NCI-H446 treated with DMSO at 0.1 percent for 48 hours (cell line): Measurements from ENCODE around the gene FAM43A.
A peak's percentile ranks its signal among the peaks of the same experiment; 100 is the strongest.

ENCODE experiments used
- DNase-seq: peaks from one replicate; lab custom pipeline; 2025; lab: John Stamatoyannopoulos, UW

FAM43A gene

DNA sequence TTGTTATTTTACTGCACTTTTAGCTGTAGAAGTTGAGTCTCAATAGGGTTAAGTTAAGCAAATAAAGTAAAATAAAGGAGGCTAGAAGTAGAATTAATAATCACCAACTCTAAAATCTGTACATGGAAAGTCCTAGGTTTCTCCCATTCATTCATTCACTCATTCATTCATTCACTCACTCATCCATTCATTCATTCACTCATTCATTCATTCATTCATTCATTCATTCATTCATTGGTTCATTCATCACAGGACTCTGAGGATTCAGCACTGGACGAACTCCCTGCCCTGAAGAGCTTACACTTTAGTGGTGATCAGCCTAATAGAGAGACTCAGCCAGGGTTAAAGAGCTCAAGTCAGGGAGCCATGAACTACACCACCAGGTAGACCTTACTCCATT is 9.2 kb upstream of the FAM43A start:
- no peak for DNase-seq

DNA sequence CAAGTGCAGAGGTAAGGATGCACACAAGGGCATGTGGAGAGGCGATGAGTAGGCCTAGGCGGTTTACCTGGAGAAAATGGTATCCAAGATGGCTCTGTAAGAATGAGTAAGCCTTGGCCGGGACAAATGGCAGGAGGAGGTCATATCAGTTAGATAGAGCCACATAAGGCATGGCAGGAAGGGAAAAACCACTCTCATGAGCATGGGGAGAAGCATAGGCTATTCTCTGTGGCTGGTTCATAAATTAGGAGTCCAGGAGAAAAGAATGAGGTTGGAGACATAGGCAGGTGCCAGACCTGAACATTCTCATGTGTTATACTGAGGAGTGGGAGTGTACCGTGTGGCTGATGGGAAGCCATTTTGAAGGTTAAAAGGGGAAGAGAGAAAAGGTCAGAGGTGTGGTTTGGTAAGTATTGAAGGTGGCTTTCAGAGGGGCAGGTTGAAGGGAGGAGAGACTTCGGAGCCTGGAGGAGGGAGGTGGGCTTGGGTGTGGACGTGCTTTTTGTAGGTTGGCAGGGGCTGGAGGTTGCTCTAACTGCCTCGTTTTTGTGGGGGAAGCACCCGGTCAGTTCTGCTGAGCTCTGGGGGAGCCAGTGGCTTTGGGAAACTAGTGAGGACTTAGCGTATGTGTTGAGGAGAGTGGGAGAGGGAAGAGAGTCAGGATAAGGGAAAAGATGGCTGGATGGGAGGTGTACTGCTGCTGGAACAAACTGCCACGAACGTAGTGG is 4.6 kb upstream of the FAM43A start:
- DNase-seq, result no peak

DNA sequence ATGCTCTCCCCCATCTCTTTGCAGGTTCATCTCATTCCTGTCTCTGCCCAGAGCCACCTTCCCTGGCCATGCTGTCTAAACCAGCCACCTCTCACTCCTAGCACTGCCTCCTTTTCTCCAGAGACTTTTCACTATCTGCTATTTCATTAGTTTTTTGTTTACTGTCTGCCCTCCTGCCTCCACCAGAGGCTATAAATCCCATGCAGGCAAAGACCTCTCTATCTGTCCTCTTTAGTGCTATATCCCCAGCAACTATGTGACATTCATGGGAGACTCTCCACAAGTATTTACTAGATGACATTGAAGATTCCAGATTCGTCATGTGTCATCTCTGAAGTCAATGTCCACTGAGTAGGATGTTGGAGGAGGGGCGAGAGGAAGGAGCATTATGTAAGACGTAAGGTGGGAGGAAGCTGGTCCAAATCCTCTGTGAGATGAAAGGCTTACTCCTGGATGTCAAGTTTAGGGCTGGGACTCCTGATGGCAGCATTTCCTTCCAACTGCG is 3.4 kb upstream of the FAM43A start:
- no peak for DNase-seq

DNA sequence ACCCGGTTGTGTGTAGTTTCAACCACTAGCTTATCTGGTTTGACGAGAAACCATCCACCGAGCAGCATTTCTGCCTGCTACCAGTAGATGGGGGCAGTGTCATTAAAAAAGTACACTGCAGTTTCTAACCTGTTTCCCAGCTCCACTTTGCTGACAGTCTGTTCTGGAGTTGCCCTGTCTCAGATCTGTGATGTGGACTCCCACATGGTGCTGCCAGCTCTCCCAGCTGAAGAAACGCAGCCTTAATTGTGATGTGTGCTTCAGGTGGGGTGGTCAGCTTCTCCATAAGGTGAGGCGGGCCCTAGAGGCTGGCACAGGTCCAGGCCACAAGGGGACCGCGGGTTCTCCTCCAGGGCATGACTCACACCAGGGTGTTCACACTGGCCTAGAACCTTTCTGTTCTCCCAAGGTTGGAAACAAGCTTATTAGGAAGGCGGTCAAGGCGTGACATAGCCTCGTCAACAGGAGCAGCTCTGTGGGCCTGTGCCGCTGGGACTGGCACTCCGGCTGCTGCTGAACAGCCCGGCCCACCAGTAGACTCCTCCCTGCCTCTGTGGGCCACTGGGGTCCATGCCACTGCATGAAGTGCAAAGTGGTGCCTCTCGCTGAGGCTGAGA is 2.9 kb upstream of the FAM43A start:
- peak; percentile 74 for DNase-seq

DNA sequence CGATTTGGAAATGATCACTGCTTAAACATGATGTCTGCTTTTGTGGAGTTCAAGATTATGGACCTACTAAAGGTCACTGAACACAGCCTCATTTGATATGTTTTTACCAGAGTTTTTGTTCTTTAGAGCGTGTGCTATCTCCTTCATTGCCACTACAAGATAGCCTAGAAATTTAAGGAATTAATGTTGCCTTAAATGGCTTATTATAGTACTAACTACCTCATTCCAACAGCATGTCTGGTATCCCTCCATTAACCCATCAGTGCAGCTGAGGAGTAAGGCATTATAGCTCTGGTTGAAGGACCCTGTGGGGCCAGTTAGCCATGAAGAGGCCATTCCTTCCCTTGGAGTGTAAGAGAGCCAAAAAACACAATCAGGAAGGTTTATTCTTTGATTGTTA is 2.3 kb upstream of the FAM43A start:
- no peak for DNase-seq

DNA sequence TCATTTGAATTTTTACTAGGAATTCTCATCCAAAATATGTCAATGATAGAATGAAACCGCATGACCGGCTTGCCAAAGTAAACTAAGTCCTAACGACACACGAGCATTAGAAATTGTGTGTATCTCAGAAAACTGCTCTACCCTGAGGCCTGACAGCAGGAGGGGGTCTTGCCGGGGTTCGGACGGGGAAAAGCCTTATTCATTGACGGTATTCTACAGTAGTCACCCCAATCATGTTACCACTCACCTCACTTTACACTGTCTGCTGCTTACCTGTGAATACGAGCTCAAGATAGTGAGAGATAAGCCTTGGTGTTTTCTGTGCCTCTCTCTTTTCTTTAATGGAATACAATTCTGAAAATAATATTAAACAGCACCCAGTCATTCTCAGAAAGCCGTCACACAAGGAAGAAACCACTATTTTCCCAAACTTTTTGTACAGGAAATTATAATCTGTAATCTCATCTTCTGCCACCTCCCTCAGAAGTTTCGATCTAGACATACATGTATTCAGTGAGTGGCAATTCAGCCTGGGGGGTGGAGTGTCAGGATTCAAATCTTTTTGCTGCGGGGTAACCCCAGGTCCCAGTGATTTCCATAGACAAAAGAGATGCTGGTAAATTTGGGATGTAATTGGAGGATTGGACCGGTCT is 492 bp upstream of the FAM43A start:
- no peak for DNase-seq

DNA sequence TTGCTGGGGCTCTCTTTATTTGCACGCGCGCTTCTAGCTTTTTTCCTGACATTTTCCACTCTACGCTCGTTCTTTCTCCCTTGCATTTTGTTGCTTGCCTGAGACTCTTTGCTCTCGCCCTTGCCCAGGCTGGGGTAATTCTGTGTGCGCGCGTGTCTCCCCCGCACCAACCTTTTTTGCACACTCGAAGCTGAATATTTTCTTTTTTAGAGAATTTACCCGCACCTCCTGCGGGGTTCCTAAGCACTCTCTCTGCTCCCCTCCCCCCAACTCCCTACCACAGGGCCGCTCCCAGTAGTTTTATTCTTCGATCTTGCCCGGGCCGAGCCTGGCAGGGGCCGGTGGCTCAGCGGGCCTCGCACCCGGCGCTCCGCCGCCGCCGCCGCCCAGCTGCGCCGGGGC is 732 bp downstream of the FAM43A start:
- DNase-seq, result no peak

DNA sequence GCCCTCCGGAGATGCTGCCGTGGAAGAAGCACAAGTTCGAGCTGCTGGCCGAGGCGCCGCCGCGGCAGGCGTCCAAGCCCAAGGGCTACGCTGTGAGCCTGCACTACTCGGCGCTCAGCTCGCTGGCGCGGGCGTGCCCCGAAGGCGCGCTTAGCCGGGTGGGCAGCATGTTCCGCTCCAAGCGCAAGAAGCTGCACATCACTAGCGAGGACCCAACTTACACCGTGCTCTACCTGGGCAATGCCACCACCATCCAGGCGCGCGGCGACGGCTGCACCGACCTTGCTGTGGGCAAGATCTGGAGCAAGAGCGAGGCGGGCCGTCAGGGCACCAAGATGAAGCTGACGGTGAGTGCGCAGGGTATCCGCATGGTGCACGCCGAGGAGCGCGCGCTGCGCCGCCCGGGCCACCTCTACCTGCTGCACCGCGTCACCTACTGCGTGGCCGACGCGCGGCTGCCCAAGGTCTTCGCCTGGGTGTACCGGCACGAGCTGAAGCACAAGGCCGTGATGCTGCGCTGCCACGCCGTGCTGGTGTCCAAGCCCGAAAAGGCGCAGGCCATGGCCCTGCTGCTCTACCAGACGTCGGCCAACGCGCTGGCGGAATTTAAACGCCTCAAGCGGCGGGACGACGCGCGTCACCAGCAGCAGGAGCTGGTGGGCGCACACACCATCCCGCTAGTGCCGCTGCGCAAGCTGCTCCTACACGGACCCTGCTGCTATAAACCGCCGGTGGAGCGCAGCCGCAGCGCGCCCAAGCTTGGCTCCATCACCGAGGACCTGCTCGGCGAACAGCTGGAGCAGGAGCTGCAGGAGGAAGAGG is 1.3 kb downstream of the FAM43A start:
- DNase-seq, result no peak

DNA sequence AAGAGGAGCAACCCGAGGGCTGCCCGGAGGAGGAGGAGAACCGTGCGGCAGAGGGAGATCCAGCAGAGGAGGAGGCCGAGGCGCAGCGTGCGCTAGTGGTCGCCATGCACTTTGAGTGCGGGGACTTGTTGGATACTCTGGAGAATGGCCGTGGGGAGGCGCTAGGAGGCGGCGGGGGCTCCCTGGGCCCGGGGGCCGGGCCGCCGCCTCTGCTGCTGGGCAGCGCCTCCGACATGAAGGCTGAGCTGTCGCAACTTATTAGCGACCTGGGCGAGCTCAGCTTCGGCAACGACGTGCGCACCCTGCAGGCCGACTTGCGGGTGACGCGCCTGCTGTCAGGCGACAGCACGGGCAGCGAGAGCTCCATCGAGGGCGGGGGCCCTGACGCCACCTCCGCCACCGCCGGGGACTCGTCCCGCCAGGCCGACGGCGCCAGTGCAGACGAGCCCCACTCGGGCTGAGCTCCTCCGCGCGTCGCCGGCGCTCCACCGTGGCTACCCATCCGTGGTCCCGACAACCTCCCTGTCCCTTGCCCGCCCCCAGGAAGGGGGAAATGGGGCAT is 2.0 kb downstream of the FAM43A start:
- no peak for DNase-seq

DNA sequence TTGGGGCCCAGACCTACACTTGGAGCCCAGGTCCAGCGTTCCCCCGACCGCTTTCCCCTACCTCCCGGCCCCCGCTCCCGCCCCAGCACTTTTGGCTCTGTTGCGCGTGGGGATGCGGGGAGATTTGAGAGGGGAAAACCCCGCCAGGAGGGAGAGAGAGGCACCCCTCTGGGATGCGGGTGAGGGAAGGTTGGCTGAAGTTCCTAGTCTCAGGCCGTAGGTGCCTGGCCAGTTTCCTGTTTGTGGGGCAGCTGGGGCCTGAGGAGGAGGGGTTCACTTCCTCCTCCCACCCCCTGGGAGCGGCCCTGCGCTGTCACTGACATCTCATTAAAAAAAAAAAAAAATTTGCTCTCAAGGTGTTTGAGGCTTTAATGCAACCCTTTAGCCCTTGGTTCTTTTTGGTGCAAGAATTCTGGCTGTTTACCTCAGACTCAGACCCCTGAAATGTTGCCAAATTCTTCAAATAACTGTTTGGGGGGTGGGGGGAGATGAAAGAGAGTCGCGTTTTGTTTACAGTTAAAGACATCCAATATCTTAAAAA is 2.6 kb downstream of the FAM43A start:
- no peak for DNase-seq

DNA sequence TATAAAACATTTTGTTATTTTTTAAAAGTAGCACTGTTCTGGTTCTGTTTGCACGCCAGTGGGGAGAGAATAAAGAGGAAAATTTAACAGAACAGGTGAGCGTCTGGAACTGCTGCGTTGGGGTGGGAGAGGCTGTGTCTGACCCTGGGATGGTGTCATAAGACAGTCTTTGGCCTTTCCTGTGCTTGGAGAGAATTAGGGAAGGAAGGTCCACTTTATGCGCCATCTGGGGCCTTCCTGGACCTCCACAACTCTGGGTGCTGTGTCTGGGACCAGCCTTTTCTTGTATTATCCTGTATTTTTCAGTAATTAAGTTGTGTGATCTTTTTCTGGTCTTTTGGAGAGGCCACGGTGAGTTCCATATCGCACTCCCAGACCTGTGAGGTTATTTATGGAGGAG is 3.3 kb downstream of the FAM43A start:
- DNase-seq, result no peak

DNA sequence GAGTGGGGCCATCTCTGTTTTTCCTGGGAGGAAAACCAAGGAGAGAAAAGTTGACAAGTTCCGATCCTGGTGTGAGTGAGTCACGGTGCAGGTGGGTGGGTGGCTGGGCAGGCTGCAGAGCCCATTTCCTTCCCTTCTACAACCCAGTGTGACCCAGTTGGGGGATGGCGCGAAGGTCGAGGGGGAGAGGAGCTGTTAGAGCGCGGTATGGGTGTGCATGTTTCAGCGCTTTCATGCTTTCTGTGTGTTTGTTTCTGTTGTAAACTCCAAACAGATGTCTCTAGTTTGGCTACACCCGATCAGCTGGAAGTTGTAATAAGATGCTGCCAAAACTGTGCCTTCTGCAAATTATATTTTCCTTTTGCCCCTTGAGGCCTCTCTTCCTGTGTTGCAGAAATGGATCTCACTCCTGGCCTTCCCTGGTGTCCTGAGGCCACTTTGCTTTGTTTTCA is 3.8 kb downstream of the FAM43A start:
- peak; percentile 65 for DNase-seq

DNA sequence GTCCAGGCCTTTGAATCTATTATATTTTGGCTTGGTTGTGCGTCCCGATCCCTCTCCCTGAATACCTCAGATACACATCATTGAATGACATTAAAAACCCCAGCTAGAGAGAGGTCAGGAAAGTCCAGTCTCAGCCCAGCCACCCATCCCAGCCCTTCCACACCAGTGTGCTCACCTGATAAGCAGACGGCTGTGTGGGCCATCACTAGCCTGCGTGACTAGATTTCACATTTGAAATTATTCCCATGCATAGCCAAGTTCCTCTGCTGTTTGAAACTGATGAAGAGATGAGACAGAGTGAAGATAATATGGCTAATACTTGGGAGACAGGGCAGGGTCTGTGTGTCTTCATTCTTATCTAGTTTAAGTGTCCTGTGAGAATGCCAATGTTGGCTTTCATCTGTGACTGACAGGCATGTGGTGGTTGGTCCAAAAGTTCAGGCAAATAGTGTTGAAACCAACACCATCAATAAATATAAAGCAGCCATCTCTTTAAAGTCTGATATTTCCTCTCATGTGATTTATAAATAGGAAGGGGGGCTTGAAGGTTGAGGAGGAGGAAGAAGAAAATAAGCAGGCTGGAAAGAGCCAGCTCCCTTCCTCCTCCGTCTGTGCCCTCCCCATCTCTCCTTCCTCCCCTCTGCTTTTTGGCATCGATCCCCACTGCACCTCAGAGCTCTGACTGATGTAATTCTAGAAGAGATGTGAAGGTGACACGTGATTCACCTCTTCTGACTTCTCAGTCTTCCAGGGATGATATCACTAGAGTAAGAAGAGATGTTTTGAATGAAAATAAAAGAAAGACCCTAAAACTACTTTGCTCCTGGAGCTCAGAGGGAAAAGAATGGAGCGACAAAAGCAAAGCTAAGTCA is 5.1 kb downstream of the FAM43A start:
- no peak for DNase-seq

DNA sequence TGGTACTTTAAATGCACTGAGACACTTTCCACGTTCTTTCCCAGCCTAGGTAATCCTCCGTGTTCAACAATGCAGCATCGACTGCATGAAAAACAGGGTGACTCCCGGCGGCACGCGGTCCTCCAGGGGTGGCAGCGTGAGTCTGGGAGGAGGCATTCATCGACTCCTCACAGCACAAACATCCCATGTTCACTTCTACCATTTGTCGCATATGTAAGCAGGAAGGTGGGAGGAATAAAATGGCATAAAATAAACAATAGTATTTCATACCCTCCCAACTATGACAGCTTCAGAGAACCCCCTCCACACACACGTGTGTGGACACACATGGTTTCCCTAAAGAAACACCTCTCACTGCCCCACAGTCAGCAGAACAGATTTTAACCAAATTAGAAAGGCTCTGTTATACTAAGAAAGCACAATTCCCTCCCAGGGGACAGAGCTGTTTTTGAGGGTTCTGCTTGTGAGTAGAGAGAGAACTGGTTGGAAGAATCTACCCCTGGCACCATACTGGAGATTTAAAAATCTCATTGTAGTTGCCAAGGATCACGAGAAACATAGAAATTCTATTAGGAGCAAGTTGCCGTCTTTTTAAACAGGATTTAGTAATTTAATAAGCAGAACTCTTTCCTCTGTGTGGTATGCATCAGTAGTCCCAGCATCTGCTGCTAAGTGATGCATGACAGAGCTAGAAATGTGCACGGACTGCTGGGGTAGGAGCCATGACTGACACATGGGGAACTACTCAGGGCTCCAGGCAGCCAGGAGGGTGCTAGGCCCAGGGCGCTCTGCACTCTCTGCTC is 6.0 kb downstream of the FAM43A start:
- DNase-seq, result peak; percentile 85

DNA sequence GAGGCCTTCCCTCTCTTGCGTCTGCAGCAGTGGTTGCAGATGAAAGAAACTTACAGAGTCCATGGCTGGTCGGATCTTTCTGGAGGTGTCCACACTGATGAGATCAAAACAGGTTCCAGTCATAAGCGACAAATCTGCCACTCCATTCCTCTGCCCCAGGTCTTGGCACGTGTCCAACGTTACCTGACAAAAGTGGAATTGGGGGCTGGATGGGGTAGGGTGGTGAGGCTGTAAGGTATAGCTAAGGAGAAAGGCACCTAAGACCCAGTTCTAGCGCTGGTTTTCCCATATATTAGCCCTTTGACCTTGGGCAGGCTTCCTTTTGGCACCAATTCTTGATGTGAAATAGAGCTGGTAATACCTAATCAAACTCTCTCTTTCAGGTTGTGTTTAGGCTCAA is 11.0 kb downstream of the FAM43A start:
- DNase-seq, result no peak

DNA sequence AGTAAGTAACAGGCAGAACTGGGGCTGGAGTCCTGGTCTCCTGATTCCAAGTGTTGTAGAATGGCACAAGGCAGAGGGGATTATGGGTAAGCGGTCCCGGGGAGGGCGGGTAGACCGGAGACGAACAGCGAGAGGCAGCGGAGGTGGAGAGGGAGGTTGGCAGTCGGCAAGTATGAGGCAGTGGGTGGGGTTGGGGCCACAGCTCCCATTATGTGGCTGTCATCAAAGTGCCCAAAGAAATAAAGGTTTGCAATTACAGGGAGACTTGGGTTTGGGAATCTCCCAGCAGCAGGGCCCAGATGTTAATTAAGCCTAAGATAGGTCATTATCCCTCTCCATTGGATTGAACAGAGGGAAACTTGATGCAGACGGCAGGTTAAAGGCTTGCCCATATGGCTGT is 16.9 kb downstream of the FAM43A start:
- no peak for DNase-seq

DNA sequence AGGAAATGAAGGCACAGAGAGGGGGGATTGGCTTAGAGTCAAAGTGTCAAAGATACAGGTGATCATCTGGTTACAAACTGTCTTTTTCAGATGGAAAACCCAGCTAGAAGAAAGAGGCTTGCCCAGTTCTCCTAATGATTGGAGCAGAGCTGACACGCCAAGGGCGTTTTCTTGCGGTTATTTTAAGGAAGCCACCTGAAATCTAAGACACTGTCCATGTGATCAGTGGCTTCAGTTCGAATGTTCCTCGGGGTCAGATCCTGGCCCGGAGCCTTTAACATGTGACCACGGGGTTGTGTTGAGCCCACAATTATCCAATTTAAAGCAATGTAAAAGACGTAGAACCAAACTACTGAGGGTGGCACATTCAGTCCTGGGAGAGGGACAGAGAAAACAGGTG is 19.5 kb downstream of the FAM43A start:
- no peak for DNase-seq

DNA sequence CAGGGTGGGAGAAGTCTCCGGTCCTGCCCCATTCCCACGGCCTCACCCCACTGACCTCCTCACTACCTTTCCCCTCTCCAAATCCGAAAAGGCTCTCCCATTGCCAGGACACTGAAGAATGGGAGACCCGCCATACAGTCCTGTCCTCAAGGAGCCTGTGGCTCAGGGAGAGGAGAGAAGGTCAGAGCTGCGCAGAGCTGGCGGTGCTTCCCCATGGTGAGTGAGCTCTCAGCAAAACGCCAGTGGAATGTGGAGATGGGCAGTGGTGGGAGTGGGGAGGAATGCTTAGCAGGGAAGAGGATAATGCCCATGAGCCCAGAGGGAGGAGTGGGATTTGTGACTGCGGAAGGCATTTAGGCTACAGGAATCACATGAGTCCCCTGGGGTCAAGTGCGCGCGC is 20.1 kb downstream of the FAM43A start:
- DNase-seq, result no peak

DNA sequence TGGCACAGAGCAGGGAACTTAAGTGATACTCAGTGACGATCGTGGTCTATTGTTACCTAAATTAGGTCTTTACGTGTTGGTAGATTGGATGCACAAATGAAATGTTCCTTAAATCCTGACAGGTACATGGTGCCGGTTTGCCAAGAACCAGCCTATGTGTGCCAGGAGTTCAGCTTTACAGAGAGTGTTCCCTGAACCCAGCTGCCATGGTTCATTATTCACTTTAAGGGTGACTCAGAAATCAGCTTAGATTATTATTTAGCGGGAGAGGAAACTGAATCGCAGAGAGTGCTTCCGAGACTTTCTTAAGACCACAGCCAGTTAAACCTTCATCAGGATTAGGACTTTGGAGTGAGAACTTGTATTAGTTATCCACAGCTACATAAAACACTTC is 21.5 kb downstream of the FAM43A start:
- DNase-seq, result no peak

DNA sequence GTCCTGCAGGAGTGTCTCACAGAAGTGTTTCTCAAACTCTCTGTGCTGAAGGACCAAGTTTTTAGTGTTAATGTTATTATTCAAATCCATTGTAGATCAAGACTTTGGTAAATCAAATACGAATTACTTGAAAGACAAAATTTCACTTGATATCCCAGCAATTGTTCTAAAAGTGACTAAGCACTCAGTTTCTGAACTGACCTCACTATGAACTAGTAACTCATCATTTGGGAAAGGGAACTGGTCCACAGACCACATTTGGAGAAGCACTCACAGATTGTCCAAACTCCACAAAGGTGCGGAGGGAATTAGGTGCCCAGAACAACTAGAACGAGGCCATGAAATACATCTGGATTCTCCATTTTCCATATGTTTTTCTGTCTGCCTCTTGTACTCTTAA is 25.6 kb downstream of the FAM43A start:
- no peak for DNase-seq
